Iris pigment epithelial cell (primary cell): Measurements from ENCODE around the gene SLC1A2.

Source experiments
- DNase-seq: peaks from one replicate; pipeline ENCODE4 v3.0.0-alpha.2; 2011; ENCODE audit warnings: low read depth

The SLC1A2 gene

GRCh38 chr11:35302398-35302797, 117.0 kb downstream of the SLC1A2 start:
- DNase-seq: no peak

- no peak for DNase-seq
These were observed 121.0 kb downstream of the SLC1A2 start for GRCh38 chr11:35298369-35298768.

GRCh38 chr11:35295751-35296150, 123.6 kb downstream of the SLC1A2 start:
- no peak for DNase-seq

GRCh38 chr11:35293699-35294098, 125.7 kb downstream of the SLC1A2 start:
- no peak for DNase-seq

- DNase-seq: no peak
These were observed 126.3 kb downstream of the SLC1A2 start for GRCh38 chr11:35293035-35293434.

- DNase-seq: no peak
These were observed 127.1 kb downstream of the SLC1A2 start for GRCh38 chr11:35292279-35292678.

GRCh38 chr11:35290876-35291275, 128.5 kb downstream of the SLC1A2 start:
- DNase-seq: no peak

GRCh38 chr11:35289821-35290220, 129.5 kb downstream of the SLC1A2 start:
- DNase-seq: peak; percentile 69

- DNase-seq: peak; percentile 74
These were observed 130.4 kb downstream of the SLC1A2 start for GRCh38 chr11:35288817-35289541.

GRCh38 chr11:35288309-35288708, 131.0 kb downstream of the SLC1A2 start:
- DNase-seq: no peak

GRCh38 chr11:35287344-35287890, 131.9 kb downstream of the SLC1A2 start:
- no peak for DNase-seq

- no peak for DNase-seq
These were observed 133.2 kb downstream of the SLC1A2 start for GRCh38 chr11:35286126-35286525.

GRCh38 chr11:35285471-35285870, 133.9 kb downstream of the SLC1A2 start:
- no peak for DNase-seq

GRCh38 chr11:35282221-35282882, 137.0 kb downstream of the SLC1A2 start:
- peak; percentile 83 for DNase-seq

- no peak for DNase-seq
These were observed 138.1 kb downstream of the SLC1A2 start for GRCh38 chr11:35281169-35281688.

GRCh38 chr11:35280727-35281126, 138.6 kb downstream of the SLC1A2 start:
- no peak for DNase-seq

- no peak for DNase-seq
These were observed 141.5 kb downstream of the SLC1A2 start for GRCh38 chr11:35277827-35278226.

GRCh38 chr11:35276396-35277145, 142.8 kb downstream of the SLC1A2 start:
- DNase-seq: peak; percentile 40

GRCh38 chr11:35275786-35276170, 143.6 kb downstream of the SLC1A2 start:
- DNase-seq: no peak

GRCh38 chr11:35274909-35275785, 144.2 kb downstream of the SLC1A2 start:
- DNase-seq: no peak

- DNase-seq: no peak
These were observed 146.9 kb downstream of the SLC1A2 start for GRCh38 chr11:35272391-35272902.
